Caki2 (cell line): Measurements from ENCODE around the gene FNDC10. TPM values are rescaled to one million over a fixed set of nuclear protein-coding genes. Genes with fewer than 3 reads are reported as not detected.
"Not testable (repeated sequence)": the region's sequence is repeated elsewhere in the genome, so short reads cannot be mapped to it uniquely, and the experiment has no call there.

ENCODE experiments used
- DNase-seq: peaks from one replicate; pipeline ENCODE4 v3.0.0-alpha.2; 2015; ENCODE audit warnings: low read depth
- in situ Hi-C: cut with HindIII; loops from 2 replicates; pipeline ENCODE4 v1.10.0; 2016; ENCODE audit warnings: low sequenced_read_pairs, low pct_unique_long_range_greater_than_20kb, mixed read lengths
- total RNA-seq: library from RNA; depleted of rRNA; stranded (reverse); fragments of >200 nt; shearing (Covaris generic); gene quantifications from 2 replicates; pipeline ENCODE4 v1.2.3, GENCODE V29; 2014; ENCODE audit warnings: low replicate concordance; rRNA removed

Gene FNDC10
- total RNA-seq, 1 experiment from 2014 or later: 16.9 TPM

GRCh38 chr1:1558591-1558990 is 41.3 kb downstream of the FNDC10 start:
- DNase-seq: no peak
- in situ Hi-C loops: no loop called here

- in situ Hi-C loops, DNase-seq: not testable (repeated sequence)
Measured at GRCh38 chr1:1557688-1558087, 42.2 kb downstream of the FNDC10 start.

DNA sequence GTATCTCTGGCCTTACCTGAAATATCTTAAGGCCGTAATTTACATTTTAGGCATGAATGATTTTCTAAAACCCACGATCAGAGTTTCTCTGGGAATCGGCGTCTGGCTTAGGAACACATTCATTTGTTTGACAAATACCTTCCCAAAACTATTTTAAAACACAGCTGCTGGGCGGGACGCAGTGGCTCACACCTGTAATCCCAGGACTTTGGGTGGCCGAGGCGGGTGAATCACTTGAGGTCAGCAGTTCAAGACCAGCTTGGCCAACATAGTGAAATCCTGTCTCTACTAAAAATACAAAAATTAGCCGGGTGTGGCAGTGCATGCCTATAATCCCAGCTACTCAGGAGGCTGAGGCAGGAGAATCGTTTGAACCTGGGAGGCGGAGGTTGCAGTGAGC is 43.0 kb downstream of the FNDC10 start:
- DNase-seq, in situ Hi-C loops: not testable (repeated sequence)

DNA sequence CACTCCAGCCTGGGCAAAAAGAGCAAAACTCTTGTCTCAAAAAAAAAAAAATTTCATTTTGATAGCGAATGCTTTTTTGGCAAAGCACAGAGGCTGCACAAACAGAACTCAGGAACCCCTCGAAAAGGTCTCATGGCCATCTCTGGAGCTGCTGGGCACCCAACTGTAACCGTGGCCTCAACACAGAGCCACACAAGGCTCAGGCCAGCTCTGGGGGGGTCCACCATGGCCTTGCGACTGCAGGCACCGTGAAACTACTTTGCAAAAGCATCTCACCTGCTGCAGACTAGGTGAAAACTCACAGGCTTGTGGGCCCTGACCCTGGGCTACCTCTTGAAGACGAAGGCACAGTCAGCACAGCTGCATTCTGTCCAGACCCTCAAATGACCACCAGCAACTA is 43.4 kb downstream of the FNDC10 start:
- in situ Hi-C loops: no loop called here
- DNase-seq: no peak

- in situ Hi-C loops: no loop called here
- peak; percentile 83 for DNase-seq
Measured at GRCh38 chr1:1554926-1555915, 44.7 kb downstream of the FNDC10 start.

DNA sequence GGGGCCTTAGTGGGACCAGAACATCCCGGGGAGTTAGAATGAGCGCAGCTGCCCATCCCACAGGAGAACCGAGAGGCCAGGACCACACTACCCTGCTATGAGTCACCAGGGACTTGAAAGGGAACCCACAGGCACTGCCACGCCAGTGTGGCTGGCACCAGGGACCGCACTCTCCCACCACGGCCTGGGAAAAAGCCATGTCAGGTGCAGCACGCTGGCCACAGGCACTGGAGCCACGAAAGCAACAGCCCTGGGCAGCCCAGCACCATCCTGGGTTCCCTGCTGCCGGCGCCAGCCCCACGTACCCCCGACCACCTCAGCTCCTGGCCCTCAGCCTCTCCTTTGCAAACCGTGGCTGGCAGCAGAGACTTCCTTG is 45.4 kb downstream of the FNDC10 start:
- in situ Hi-C loops: no loop called here
- DNase-seq: no peak

DNA sequence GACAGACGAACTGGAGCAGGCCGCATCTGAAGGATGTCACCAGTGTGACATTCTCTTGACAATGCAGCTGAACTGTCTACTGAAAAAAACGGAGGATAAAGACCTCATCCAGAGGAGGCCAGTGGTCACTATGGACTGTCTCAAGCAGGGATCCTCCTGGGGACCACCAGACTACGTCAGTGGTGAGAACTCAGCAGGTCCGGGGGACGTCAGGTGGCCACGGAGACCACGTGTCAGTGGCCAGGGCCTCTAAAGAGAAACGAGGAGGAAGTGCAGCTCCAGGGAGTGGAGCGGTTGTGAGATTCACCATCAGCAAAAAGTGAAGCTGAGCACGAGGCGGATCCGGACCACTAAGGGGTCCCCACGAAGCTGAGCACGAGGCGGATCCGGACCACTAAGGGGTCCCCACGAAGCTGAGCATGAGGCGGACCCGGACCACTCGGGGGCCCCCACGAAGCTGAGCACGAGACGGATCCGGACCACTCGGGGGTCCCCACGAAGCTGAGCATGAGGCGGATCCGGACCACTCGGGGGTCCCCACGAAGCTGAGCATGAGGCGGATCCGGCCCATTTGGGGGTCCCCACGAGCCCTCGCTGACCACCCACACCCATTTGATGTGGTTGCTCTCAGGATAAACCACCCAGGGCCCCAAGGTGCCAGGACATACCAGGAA is 46.0 kb downstream of the FNDC10 start:
- no peak for DNase-seq
- in situ Hi-C loops: no loop called here

DNA sequence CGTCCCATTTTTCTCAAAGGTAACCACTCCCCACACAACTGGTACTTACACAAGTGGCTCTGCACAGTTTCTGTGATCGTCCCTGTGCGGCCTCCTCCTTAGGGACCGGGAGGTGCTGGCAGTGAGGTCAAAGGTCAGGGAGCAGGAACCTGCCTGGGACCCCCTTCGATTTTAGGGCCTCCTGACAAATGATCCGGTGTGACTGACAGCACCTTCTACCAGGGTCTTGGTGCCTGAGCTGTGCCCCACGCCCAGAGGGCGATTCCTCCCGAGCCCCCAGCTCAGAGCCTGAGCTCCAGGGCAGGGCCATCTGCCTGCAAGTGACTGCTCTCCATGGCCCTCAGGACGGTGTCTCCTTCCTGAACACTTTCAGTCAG is 47.7 kb downstream of the FNDC10 start:
- no peak for DNase-seq
- in situ Hi-C loops: no loop called here

- in situ Hi-C loops: no loop called here
- no peak for DNase-seq
Measured at GRCh38 chr1:1551524-1552262, 48.2 kb downstream of the FNDC10 start.

GRCh38 chr1:1550591-1551432 is 49.1 kb downstream of the FNDC10 start:
- in situ Hi-C loops: no loop called here
- no peak for DNase-seq

DNA sequence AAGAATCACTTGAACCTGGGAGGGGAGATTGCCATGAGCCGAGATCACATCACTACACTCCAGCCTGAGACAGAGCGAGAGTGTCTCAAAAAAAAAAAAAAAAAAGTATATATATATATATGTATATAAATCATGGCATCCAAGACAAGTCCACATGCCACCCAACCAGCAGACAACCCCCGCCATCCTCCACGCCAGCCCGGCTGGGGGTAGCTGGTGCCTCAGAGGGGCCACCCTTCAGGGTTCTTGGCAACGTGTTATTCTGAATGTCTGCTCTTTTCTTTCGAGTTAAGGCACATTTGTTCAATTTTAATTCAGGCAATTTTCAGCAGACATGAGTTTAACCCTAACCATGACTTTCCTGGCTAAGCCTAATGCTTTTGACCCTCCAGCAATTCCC is 49.8 kb downstream of the FNDC10 start:
- no peak for DNase-seq
- in situ Hi-C loops: no loop called here

DNA sequence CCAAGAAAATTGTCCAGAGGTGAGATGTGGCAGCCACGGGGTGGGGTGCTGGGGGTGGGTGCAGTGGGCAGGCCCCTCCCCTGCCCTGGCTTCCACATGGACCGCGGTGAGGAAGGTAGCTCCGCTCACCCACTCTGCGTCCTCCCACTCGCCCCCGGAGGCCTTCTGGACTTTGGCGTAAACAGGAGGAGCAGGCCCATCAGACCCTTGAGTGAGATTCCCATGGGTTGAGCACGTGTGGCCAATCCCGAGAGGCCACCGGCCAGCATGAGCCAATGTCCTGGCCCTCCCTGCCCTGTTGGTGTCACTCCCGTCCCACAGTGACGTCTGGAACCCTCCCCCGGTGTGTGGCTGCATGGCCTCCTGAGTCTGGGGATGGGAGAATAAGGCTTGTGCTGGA is 51.3 kb downstream of the FNDC10 start:
- DNase-seq: no peak
- in situ Hi-C loops: no loop called here

Other genes with a start within 250 kb of the FNDC10 start
- gene MXRA8, start 241.6 kb downstream of the FNDC10 start, total RNA-seq: not detected in 2 replicates
- gene AURKAIP1, start 224.9 kb downstream of the FNDC10 start, total RNA-seq: 130 and 178 TPM in 2 replicates
- gene CCNL2, start 200.8 kb downstream of the FNDC10 start, total RNA-seq: 34.3 and 34.9 TPM in 2 replicates
- gene MRPL20, start 192.8 kb downstream of the FNDC10 start, total RNA-seq: 32.2 and 79.3 TPM in 2 replicates
- not detected in 2 replicates for gene ANKRD65, start 178.9 kb downstream of the FNDC10 start, total RNA-seq
- gene VWA1, start 164.4 kb downstream of the FNDC10 start, total RNA-seq: 37.5 and 47.0 TPM in 2 replicates
- not detected in 2 replicates for gene ATAD3C, start 150.4 kb downstream of the FNDC10 start, total RNA-seq
- gene ATAD3B, start 128.4 kb downstream of the FNDC10 start, total RNA-seq: 22.3 and 40.7 TPM in 2 replicates
- gene ATAD3A, start 88.0 kb downstream of the FNDC10 start, total RNA-seq: 78.9 and 82.4 TPM in 2 replicates
- gene TMEM240, start 59.5 kb downstream of the FNDC10 start, total RNA-seq: not detected in 2 replicates
- gene SSU72, start 25.3 kb downstream of the FNDC10 start, total RNA-seq: 51.1 and 81.8 TPM in 2 replicates
- gene MIB2, start 15.4 kb upstream of the FNDC10 start, total RNA-seq: 35.7 and 49.0 TPM in 2 replicates
- gene MMP23B, start 32.0 kb upstream of the FNDC10 start, total RNA-seq: not detected in 2 replicates
- gene CDK11B, start 58.9 kb upstream of the FNDC10 start, total RNA-seq: 4.4 and 5.5 TPM in 2 replicates
- gene SLC35E2B, start 92.7 kb upstream of the FNDC10 start, total RNA-seq: 13.6 and 13.8 TPM in 2 replicates
- 3.7 and 15.4 TPM in 2 replicates for gene CDK11A, start 124.2 kb upstream of the FNDC10 start, total RNA-seq
- gene NADK, start 178.3 kb upstream of the FNDC10 start, total RNA-seq: 51.8 and 82.9 TPM in 2 replicates